H9 (cell line): ENCODE measurements around the gene POLR1C. TPM values are rescaled to one million over a fixed set of nuclear protein-coding genes. Genes with fewer than 3 reads are reported as not detected.

Experiments used
- DNase-seq: peaks from one replicate; pipeline ENCODE4 v3.0.0-alpha.2; 2017
- H2AFZ ChIP-seq: one replicate; pipeline ENCODE4 v1.6.1; 2013; ENCODE audit warnings: mild to moderate bottlenecking, low read length, control low read depth, moderate library complexity
- H2AK5ac ChIP-seq: 2 replicates; pipeline ENCODE4 v1.6.1; 2013; ENCODE audit warnings: low read length, control low read depth, mixed read lengths; ENCODE audit not compliant: insufficient read length
- H2BK120ac ChIP-seq: one replicate; pipeline ENCODE4 v1.6.1; 2013; ENCODE audit warnings: low read depth, mild to moderate bottlenecking, low read length, control low read depth, inconsistent platforms; ENCODE audit not compliant: poor library complexity, severe bottlenecking
- H2BK12ac ChIP-seq: 2 replicates; pipeline ENCODE4 v1.6.1; 2013; ENCODE audit warnings: low read length, control low read depth, mixed read lengths, low read depth; ENCODE audit not compliant: insufficient read length
- H2BK15ac ChIP-seq: 2 replicates; pipeline ENCODE4 v1.6.1; 2013; ENCODE audit warnings: low read depth, low read length, control low read depth
- H2BK20ac ChIP-seq: one replicate; pipeline ENCODE4 v1.6.1; 2013; ENCODE audit warnings: low read depth, mild to moderate bottlenecking, low read length, control low read depth, inconsistent platforms; ENCODE audit not compliant: poor library complexity, severe bottlenecking
- H2BK5ac ChIP-seq: 2 replicates; pipeline ENCODE4 v1.6.1; 2013; ENCODE audit warnings: low read length, control low read depth, mixed read lengths; ENCODE audit not compliant: insufficient read length
- H3K14ac ChIP-seq: 2 replicates; pipeline ENCODE4 v1.6.1; 2013; ENCODE audit warnings: low read length, control low read depth; ENCODE audit not compliant: insufficient read depth
- H3K18ac ChIP-seq: 2 replicates; pipeline ENCODE4 v1.6.1; 2013; ENCODE audit warnings: low read depth, mild to moderate bottlenecking, mixed read lengths, low read length, control low read depth; ENCODE audit not compliant: insufficient read length
- H3K23ac ChIP-seq: 2 replicates; pipeline ENCODE4 v1.6.1; 2013; ENCODE audit warnings: low read length, control low read depth, mixed read lengths, low read depth; ENCODE audit not compliant: insufficient read length
- H3K23me2 ChIP-seq: 2 replicates; pipeline ENCODE4 v1.6.1; 2013; ENCODE audit warnings: low read depth, mild to moderate bottlenecking, mixed read lengths, low read length, control low read depth; ENCODE audit not compliant: insufficient read length, poor library complexity, severe bottlenecking
- H3K27ac ChIP-seq: 2 replicates; pipeline ENCODE4 v1.5.1; 2013; ENCODE audit warnings: low read length, control low read depth, mixed read lengths, low read depth; ENCODE audit not compliant: insufficient read length
- H3K27me3 ChIP-seq: 2 replicates; pipeline ENCODE4 v1.6.1; 2013; ENCODE audit warnings: low read length, control low read depth, inconsistent platforms; ENCODE audit not compliant: insufficient read depth
- H3K4ac ChIP-seq: 2 replicates; pipeline ENCODE4 v1.6.1; 2013; ENCODE audit warnings: low read depth, mild to moderate bottlenecking, control low read depth, inconsistent platforms, low read length, moderate library complexity
- H3K4me1 ChIP-seq: 2 replicates; pipeline ENCODE4 v1.6.1; 2013; ENCODE audit warnings: low read length, control low read depth, inconsistent platforms; ENCODE audit not compliant: insufficient read depth
- H3K4me2 ChIP-seq: 2 replicates; pipeline ENCODE4 v1.6.1; 2013; ENCODE audit warnings: low read length, control low read depth, mixed read lengths; ENCODE audit not compliant: insufficient read length, insufficient read depth
- H3K56ac ChIP-seq: 2 replicates; pipeline ENCODE4 v1.6.1; 2013; ENCODE audit warnings: low read depth, mild to moderate bottlenecking, mixed read lengths, low read length, control low read depth; ENCODE audit not compliant: insufficient read length
- H3K79me1 ChIP-seq: 2 replicates; pipeline ENCODE4 v1.6.1; 2013; ENCODE audit warnings: low read depth, mild to moderate bottlenecking, moderate library complexity, low read length, control low read depth, inconsistent platforms; ENCODE audit not compliant: insufficient read depth, poor library complexity, severe bottlenecking
- H3K79me2 ChIP-seq: 2 replicates; pipeline ENCODE4 v1.6.1; 2013; ENCODE audit warnings: low read length, control low read depth, inconsistent platforms; ENCODE audit not compliant: insufficient read depth
- H3K9ac ChIP-seq: 2 replicates; pipeline ENCODE4 v1.6.1; 2013; ENCODE audit warnings: low read length, control low read depth, mixed read lengths; ENCODE audit not compliant: insufficient read length; ENCODE audit errors: extremely low read depth
- H3K9me3 ChIP-seq: one replicate; pipeline ENCODE4 v1.6.1; 2013; ENCODE audit warnings: low read depth, low read length, inconsistent platforms; ENCODE audit not compliant: control insufficient read depth
- H3T11ph ChIP-seq: one replicate; pipeline ENCODE4 v1.6.1; 2013; ENCODE audit warnings: mild to moderate bottlenecking, low read length, control low read depth, inconsistent platforms
- H4K20me1 ChIP-seq: one replicate; pipeline ENCODE4 v1.6.1; 2013; ENCODE audit not compliant: control insufficient read depth, insufficient read length, insufficient read depth
- H4K5ac ChIP-seq: 2 replicates; pipeline ENCODE4 v1.6.1; 2013; ENCODE audit warnings: low read depth, mild to moderate bottlenecking, mixed read lengths, low read length, control low read depth; ENCODE audit not compliant: insufficient read length
- H4K8ac ChIP-seq: replicated peaks from 2 replicates; pipeline ENCODE4 v1.6.1; 2013; ENCODE audit warnings: low read length, control low read depth, mixed read lengths, low read depth; ENCODE audit not compliant: insufficient read length
- H4K91ac ChIP-seq: 2 replicates; pipeline ENCODE4 v1.6.1; 2013; ENCODE audit warnings: low read depth, mild to moderate bottlenecking, moderate library complexity, mixed read lengths, low read length, control low read depth; ENCODE audit not compliant: insufficient read length
- H3K27ac Mint-ChIP-seq, 3 experiments: 2 replicates in 2 of 3; 3 replicates in 1 of 3; pipeline ENCODE4 v1.8.0; 2020 to 2021; ENCODE audit warnings: mixed read lengths in 3 of 3, mild to moderate bottlenecking in 1 of 3, moderate library complexity in 1 of 3
- H3K27me3 Mint-ChIP-seq: 2 replicates; pipeline ENCODE4 v1.8.0; 2021; ENCODE audit warnings: low read depth, mild to moderate bottlenecking, moderate library complexity, mixed read lengths
- H3K36me3 Mint-ChIP-seq, 3 experiments: 2 replicates in 2 of 3; 3 replicates in 1 of 3; pipeline ENCODE4 v1.8.0; 2020 to 2021; ENCODE audit warnings: low read depth in 3 of 3, mixed read lengths in 3 of 3; ENCODE audit not compliant: insufficient read depth in 1 of 3
- H3K4me1 Mint-ChIP-seq, 2 experiments: 2 replicates each; pipeline ENCODE4 v1.8.0; 2020; ENCODE audit warnings: mixed read lengths in 2 of 2
- H3K4me3 Mint-ChIP-seq, 2 experiments: 2 replicates in 1 of 2; 3 replicates in 1 of 2; pipeline ENCODE4 v1.8.0; 2020 to 2021; ENCODE audit warnings: mild to moderate bottlenecking in 2 of 2, mixed read lengths in 2 of 2, moderate library complexity in 1 of 2
- H3K9me3 Mint-ChIP-seq, 2 experiments: 2 replicates in 1 of 2; 3 replicates in 1 of 2; pipeline ENCODE4 v1.8.0; 2020; ENCODE audit warnings: mild to moderate bottlenecking in 2 of 2, mixed read lengths in 2 of 2, moderate library complexity in 1 of 2
- CTCF ChIP-seq: fragments of 200-600 bp; sonication (generic); conservative IDR thresholded peaks from 3 replicates; pipeline ENCODE4 v1.8.0; 2021; ENCODE audit warnings: antibody characterized with exemption, mild to moderate bottlenecking
- WGBS: extraction: QIAGEN DNeasy Blood & Tissue Kit; methylation state at CpG from one replicate; pipeline ENCODE4 v1.1.7; 2013; ENCODE audit warnings: missing lambda C conversion rate, low lambda C conversion rate, mixed read lengths; ENCODE audit not compliant: insufficient read length; ENCODE audit errors: extremely low coverage; 5-methylcytosine and 5-hydroxymethylcytosine counted together
- total RNA-seq: library from RNA; stranded (reverse); gene quantifications from 2 replicates; pipeline ENCODE4 v1.2.1, GENCODE V29; 2021

The POLR1C gene
- total RNA-seq, 1 experiment from 2014 or later: 75.8 TPM

- Histone ChIP-seq H2BK12ac (no peak overlapping the region), H3K79me2 (no peaks in the 10 kb centered on the region), H2BK120ac (no peak overlapping the region), H2AFZ (no peak overlapping the region), H3T11ph (no peak overlapping the region), H3K4ac (no peak overlapping the region), H3K56ac (no peak overlapping the region), H2BK20ac (no peak overlapping the region), H3K27me3 (peaks cover 8% of the 10 kb centered on the region; the same call in 1 of the 2 replicates), H3K23ac (no peak overlapping the region), H3K14ac (no peak overlapping the region), H3K27ac (no peak overlapping the region), H2AK5ac (no peak overlapping the region), H3K4me1 (no peaks in the 10 kb centered on the region), H3K18ac (no peak overlapping the region), H3K79me1 (no peaks in the 10 kb centered on the region), H2BK15ac (no peak overlapping the region), H3K23me2 (peaks cover 5% of the 10 kb centered on the region), H3K9ac (no peak overlapping the region), H4K20me1 (no peaks in the 10 kb centered on the region), H4K91ac (no peak overlapping the region), H4K8ac (no peak overlapping the region), H3K4me2 (no peak overlapping the region), H2BK5ac (no peak overlapping the region), H3K9me3 (no peaks in the 10 kb centered on the region), H4K5ac (no peak overlapping the region)
- peaks cover 28% of the 10 kb centered on the region for H3K27me3 Mint-ChIP-seq
- H3K4me3 Mint-ChIP-seq: peak overlapping the region; percentile 61 to 86
- H3K27ac Mint-ChIP-seq: no peak overlapping the region
- H3K36me3 Mint-ChIP-seq: peaks cover 19 to 46% (median 32%) of the 10 kb centered on the region in 3 experiments
- WGBS: no CpG with 5 or more reads among the region's 8 CpGs
- no peak for DNase-seq
- H3K9me3 Mint-ChIP-seq: peaks cover 2 to 3% of the 10 kb centered on the region in 2 experiments; a peak in 3 of 5 replicates
- peak; percentile 17; the same call in 1 of the 3 replicates for TF ChIP-seq CTCF
- peaks cover 21 to 31% of the 10 kb centered on the region in 2 experiments for H3K4me1 Mint-ChIP-seq
Observed at GRCh38 chr6:43508481-43509141, 8.3 kb upstream of the POLR1C start.
